Measurements from ENCODE around the gene ELOB. TPM values are rescaled to one million over a fixed set of nuclear protein-coding genes. Genes with fewer than 3 reads are reported as not detected.

ELOB gene
- total and polyA plus RNA-seq, 2 of the 8 experiments (the other 6 are each of a cell fraction or from before 2014, with no cell fraction given), result 237 to 1,357 TPM

DNA sequence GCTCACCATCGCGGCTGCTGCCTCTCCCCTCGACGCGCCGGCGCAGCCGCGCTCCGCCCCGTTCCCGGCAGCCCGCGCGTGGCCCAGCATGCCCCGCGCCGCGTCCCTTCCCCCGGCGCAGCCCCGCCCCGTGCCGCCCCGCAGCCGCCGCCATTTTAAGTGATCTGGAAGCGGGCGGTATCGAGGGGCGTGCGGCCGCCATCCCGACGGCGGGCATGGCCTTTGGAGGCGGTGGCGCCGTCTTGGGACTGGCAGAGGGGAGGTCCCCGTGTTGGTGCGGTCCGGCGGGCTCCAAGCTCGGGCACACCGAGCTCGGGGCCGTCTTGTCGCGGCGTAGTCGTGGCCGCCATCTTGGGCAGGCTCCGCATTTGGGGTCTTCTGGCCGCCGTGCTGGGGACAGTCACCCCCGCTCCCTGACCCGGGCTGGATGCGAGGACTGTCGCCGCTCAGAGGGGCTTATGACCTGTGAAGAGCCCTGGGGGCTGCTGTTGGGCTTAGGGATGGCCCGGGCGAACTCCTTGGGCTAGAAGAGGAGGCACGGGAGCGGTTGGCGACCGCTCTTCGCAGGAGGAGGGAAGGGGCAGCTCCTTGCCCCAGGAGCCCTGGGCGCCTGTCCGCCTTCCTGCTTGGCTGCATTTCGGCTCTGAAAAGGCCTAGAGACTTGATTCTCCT is at the start of gene ELOB (continued):
- TF ChIP-seq SAP30 (IDR thresholded peaks at IDR 0.05; ENCODE audit: insufficient read depth, insufficient replicate concordance, low read length) (no peak), SUZ12 (IDR thresholded peaks at IDR 0.05; ENCODE audit: low read length) (no peak), TBP (IDR thresholded peaks at IDR 0.05; ENCODE audit: low read depth, low read length) (peak; percentile 88), CEBPB (IDR thresholded peaks at IDR 0.05; ENCODE audit: low read depth, low read length) (no peak), RAD21 (IDR thresholded peaks at IDR 0.05 in 1 of 2, conservative IDR thresholded peaks at IDR 0.05 in 1 of 2; ENCODE audit: low read depth in 2 of 2, low read length in 2 of 2) (no peak), POU5F1 (IDR thresholded peaks at IDR 0.05; ENCODE audit: low read depth, low read length) (no peak), SP1 (IDR thresholded peaks at IDR 0.05; ENCODE audit: low read depth, low read length) (no peak), FOSL1 (IDR thresholded peaks at IDR 0.05; ENCODE audit: insufficient read depth, low read depth, low read length) (no peak), MAFK (IDR thresholded peaks at IDR 0.05; ENCODE audit: low read depth, low read length) (no peak), CBX5 (IDR thresholded peaks at IDR 0.05; ENCODE audit: low read depth, low read length) (no peak), BRCA1 (IDR thresholded peaks at IDR 0.05; ENCODE audit: low read depth, low read length) (no peak), TAF1 (IDR thresholded peaks at IDR 0.05; ENCODE audit: low read depth, low read length) (peak; percentile 93), KDM1A (IDR thresholded peaks at IDR 0.05; ENCODE audit: borderline replicate concordance, low read length) (no peak), TEAD4 (IDR thresholded peaks at IDR 0.05; ENCODE audit: low read depth, low read length) (peak; percentile 29; the same call in 1 of the 2 replicates), CHD2 (IDR thresholded peaks at IDR 0.05; ENCODE audit: low read length) (no peak)
- TF ChIP-seq, protein P1, sequence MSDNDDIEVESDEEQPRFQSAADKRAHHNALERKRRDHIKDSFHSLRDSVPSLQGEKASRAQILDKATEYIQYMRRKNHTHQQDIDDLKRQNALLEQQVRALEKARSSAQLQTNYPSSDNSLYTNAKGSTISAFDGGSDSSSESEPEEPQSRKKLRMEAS (IDR thresholded peaks at IDR 0.05), result peak; percentile 67
- TF ChIP-seq, protein P2, sequence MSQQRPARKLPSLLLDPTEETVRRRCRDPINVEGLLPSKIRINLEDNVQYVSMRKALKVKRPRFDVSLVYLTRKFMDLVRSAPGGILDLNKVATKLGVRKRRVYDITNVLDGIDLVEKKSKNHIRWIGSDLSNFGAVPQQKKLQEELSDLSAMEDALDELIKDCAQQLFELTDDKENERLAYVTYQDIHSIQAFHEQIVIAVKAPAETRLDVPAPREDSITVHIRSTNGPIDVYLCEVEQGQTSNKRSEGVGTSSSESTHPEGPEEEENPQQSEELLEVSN (IDR thresholded peaks at IDR 0.05), result peak; percentile 8
- TF ChIP-seq, protein P3, sequence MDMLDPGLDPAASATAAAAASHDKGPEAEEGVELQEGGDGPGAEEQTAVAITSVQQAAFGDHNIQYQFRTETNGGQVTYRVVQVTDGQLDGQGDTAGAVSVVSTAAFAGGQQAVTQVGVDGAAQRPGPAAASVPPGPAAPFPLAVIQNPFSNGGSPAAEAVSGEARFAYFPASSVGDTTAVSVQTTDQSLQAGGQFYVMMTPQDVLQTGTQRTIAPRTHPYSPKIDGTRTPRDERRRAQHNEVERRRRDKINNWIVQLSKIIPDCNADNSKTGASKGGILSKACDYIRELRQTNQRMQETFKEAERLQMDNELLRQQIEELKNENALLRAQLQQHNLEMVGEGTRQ (IDR thresholded peaks at IDR 0.05; ENCODE audit: low read length), result no peak
- TF ChIP-seq, protein P4, sequence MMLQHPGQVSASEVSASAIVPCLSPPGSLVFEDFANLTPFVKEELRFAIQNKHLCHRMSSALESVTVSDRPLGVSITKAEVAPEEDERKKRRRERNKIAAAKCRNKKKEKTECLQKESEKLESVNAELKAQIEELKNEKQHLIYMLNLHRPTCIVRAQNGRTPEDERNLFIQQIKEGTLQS (IDR thresholded peaks at IDR 0.05; ENCODE audit: insufficient read depth, low read depth, low read length), result no peak
- TF ChIP-seq, protein P5, sequence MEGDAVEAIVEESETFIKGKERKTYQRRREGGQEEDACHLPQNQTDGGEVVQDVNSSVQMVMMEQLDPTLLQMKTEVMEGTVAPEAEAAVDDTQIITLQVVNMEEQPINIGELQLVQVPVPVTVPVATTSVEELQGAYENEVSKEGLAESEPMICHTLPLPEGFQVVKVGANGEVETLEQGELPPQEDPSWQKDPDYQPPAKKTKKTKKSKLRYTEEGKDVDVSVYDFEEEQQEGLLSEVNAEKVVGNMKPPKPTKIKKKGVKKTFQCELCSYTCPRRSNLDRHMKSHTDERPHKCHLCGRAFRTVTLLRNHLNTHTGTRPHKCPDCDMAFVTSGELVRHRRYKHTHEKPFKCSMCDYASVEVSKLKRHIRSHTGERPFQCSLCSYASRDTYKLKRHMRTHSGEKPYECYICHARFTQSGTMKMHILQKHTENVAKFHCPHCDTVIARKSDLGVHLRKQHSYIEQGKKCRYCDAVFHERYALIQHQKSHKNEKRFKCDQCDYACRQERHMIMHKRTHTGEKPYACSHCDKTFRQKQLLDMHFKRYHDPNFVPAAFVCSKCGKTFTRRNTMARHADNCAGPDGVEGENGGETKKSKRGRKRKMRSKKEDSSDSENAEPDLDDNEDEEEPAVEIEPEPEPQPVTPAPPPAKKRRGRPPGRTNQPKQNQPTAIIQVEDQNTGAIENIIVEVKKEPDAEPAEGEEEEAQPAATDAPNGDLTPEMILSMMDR (IDR thresholded peaks at IDR 0.05; ENCODE audit: control extremely low read depth in 1 of 3, insufficient read depth in 1 of 3, low read depth in 1 of 3, low read length in 3 of 3), result no peak
